ENCODE measurements around the gene ABCC4. TPM values are rescaled to one million over a fixed set of nuclear protein-coding genes. Genes with fewer than 3 reads are reported as not detected.

The ABCC4 gene
- total and polyA plus RNA-seq, 10 donors = 1.4 to 21.0 (median 13.3) TPM

DNA sequence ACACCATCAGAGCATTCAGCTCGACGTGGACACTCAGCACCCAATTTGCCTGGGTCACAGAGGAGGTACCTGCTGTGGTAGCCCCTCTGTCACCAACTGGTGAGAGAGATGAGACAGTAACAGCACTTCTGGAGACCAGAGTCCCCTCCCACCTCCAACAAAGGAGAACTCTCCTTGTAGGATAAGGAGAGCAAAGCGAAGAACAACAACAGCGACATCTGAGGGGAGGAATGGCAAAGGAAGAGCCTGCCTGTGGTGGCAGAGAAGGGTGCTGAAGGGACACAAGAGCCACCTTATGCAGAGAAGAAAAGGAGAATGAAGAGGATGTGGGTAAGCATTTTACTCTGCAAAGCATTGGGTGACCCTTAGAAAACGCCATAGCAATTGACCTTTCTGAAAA is 167.8 kb downstream of the ABCC4 start:
- DNase-seq = no peak
- H3K4me3 ChIP-seq = no peak overlapping the region
- no peaks in the 10 kb centered on the region for H3K9me3 ChIP-seq
- intact Hi-C loops (cut with DNase I; ENCODE audit: low total_unique reads) = no loop called here
- H3K27ac ChIP-seq = no peak overlapping the region
- TF ChIP-seq POLR2AphosphoS5 (IDR thresholded peaks at IDR 0.05) = no peak
- no peak for TF ChIP-seq POLR2A (IDR thresholded peaks at IDR 0.05)
- no peak for TF ChIP-seq CTCF (IDR thresholded peaks at IDR 0.05 in 8 of 11, conservative IDR thresholded peaks at IDR 0.05 in 3 of 11)
- peaks cover 0 to 4% (median 0%) of the 10 kb centered on the region in 6 donors for H3K36me3 ChIP-seq
- no peaks in the 10 kb centered on the region for H3K27me3 ChIP-seq (replicated peaks in 1 of 7)
- no peaks in the 10 kb centered on the region for H3K4me1 ChIP-seq
- WGBS, 5 donors = 91 to 98% (median 95%) methylated on average over 5 of the region's 5 CpGs

DNA sequence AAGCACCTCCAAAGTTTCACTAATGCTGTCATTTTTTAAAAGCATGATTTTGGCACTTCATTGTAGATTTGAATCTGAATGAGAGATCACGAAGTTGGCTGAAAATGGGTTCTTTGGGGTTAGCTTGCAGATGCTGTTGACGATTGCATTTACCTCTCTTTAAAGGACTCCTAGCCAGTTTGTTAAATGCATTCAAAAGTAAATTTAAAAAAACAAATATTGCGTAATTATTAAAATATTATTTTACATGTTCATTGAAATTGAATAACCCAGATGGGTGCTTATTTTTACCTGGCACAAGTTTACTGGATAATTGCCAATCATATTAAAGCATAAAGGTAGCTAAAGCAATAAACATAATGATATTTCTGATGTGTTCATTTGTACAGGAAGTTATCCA is 172.2 kb downstream of the ABCC4 start:
- Histone ChIP-seq H3K27me3 (replicated peaks in 1 of 7) (no peaks in the 10 kb centered on the region), H3K4me1 (no peaks in the 10 kb centered on the region), H3K9me3 (no peaks in the 10 kb centered on the region), H3K4me3 (no peak overlapping the region), H3K36me3 (peaks cover 0 to 4% (median 0%) of the 10 kb centered on the region in 6 donors), H3K27ac (no peak overlapping the region)
- TF ChIP-seq POLR2AphosphoS5 (IDR thresholded peaks at IDR 0.05) (no peak), CTCF (IDR thresholded peaks at IDR 0.05 in 8 of 11, conservative IDR thresholded peaks at IDR 0.05 in 3 of 11) (no peak), POLR2A (IDR thresholded peaks at IDR 0.05) (no peak)
- no peak for DNase-seq
- intact Hi-C loops (cut with DNase I; ENCODE audit: low total_unique reads) = no loop called here
- 94 to 97% (median 96%) methylated on average over 3 of the region's 3 CpGs for WGBS, 5 donors

GRCh38 chr13:95128045-95128643 is 173.1 kb downstream of the ABCC4 start:
- Histone ChIP-seq H3K4me1 (no peaks in the 10 kb centered on the region), H3K4me3 (no peak overlapping the region), H3K27me3 (replicated peaks in 1 of 7) (no peaks in the 10 kb centered on the region), H3K36me3 (peaks cover 0 to 8% (median 0%) of the 10 kb centered on the region in 6 donors), H3K9me3 (no peaks in the 10 kb centered on the region), H3K27ac (no peak overlapping the region)
- TF ChIP-seq CTCF (IDR thresholded peaks at IDR 0.05 in 8 of 11, conservative IDR thresholded peaks at IDR 0.05 in 3 of 11) (no peak), POLR2AphosphoS5 (IDR thresholded peaks at IDR 0.05) (no peak), POLR2A (IDR thresholded peaks at IDR 0.05) (no peak)
- intact Hi-C loops (cut with DNase I; ENCODE audit: low total_unique reads) = no loop called here
- no peak for DNase-seq
- WGBS, 5 donors = 86 to 94% (median 91%) methylated on average over 3 of the region's 3 CpGs

- DNase-seq = no peak
- Histone ChIP-seq H3K4me1 (no peaks in the 10 kb centered on the region), H3K4me3 (no peak overlapping the region), H3K27ac (no peak overlapping the region), H3K9me3 (no peaks in the 10 kb centered on the region), H3K27me3 (replicated peaks in 1 of 7) (no peaks in the 10 kb centered on the region), H3K36me3 (peaks cover 0 to 17% (median 0%) of the 10 kb centered on the region in 6 donors)
- intact Hi-C loops (cut with DNase I; ENCODE audit: low total_unique reads) = no loop called here
- WGBS, 5 donors = 96 to 100% (median 98%) methylated on average over 2 of the region's 2 CpGs
- TF ChIP-seq POLR2AphosphoS5 (IDR thresholded peaks at IDR 0.05) (no peak), CTCF (IDR thresholded peaks at IDR 0.05 in 8 of 11, conservative IDR thresholded peaks at IDR 0.05 in 3 of 11) (no peak), POLR2A (IDR thresholded peaks at IDR 0.05) (no peak)
Observed at GRCh38 chr13:95124959-95125358, 176.3 kb downstream of the ABCC4 start.

Data from spleen (tissue), 11 donors.